NCI-H1436 treated with DMSO at 0.1 percent for 48 hours (cell line): Measurements from ENCODE around the gene EPS8L2.

Experiments
- DNase-seq: peaks from one replicate; lab custom pipeline; 2025; lab: John Stamatoyannopoulos, UW

EPS8L2 gene

DNA sequence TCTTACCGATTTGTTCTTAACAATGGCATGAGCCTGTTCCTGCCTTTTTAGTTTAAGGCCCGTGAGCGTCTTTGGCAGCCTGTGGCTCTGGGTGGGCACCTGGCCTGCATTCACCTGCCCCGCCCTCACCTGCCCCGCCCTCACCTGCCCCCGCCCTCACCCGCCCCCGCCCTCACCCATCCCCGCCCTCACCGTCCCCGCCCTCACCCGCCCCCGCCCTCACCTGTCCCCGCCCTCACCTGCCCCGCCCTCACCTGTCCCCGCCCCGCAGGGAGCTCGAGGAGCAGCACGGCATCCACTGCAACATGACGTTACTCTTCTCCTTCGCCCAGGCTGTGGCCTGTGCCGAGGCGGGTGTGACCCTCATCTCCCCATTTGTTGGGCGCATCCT lies 57.0 kb downstream of the EPS8L2 start:
- DNase-seq = no peak

DNA sequence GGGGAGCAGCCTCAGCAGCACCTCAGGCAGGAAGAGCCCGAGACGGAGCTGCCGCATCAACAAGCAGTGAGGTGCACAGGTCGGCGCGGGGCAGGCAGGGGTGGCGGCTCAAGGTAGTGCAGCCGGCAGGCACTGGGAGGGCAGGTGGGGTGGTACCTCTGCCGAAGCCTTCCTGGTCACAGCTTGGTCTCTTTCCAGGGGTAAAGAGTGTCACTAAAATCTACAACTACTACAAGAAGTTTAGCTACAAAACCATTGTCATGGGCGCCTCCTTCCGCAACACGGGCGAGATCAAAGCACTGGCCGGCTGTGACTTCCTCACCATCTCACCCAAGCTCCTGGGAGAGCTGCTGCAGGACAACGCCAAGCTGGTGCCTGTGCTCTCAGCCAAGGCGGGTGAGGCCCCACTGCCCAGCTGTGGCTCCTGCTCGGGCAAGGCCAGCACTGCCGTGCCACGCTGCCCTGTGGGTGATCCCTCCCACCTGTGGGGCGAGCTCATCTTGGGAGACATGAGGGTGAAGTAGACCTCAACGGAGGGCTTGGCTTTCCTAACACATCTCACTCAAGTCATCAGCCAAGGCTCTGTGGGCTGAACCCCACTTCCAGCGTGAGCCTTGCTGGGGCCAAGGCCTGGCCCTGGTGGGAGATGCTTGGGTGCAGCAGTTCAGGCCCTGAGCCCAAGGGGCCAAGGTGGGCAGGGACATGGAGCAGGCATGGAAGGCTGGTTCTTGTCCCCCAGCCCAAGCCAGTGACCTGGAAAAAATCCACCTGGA lies 57.7 kb downstream of the EPS8L2 start:
- no peak for DNase-seq

DNA sequence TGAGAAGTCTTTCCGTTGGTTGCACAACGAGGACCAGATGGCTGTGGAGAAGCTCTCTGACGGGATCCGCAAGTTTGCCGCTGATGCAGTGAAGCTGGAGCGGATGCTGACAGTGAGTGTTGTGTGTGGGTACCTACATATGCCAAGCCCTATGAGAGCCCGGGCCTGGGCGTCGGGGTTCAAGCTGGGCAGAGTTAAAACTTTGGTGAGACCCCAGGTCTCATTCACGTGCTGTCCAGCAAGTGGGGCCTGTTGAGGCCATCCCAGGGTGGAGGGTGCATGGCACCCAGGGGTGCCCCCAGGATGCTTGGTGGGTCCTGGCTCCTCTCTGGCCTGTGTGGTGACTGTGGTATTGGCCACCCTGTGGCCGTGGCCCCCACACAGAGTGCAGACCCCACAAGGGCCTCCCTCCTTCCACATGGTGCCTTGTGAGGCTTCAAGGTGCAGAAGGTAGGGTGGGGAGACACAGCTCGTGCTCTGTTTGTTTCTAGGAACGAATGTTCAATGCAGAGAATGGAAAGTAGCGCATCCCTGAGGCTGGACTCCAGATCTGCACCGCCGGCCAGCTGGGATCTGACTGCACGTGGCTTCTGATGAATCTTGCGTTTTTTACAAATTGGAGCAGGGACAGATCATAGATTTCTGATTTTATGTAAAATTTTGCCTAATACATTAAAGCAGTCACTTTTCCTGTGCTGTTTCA lies 58.4 kb downstream of the EPS8L2 start:
- no peak for DNase-seq

DNA sequence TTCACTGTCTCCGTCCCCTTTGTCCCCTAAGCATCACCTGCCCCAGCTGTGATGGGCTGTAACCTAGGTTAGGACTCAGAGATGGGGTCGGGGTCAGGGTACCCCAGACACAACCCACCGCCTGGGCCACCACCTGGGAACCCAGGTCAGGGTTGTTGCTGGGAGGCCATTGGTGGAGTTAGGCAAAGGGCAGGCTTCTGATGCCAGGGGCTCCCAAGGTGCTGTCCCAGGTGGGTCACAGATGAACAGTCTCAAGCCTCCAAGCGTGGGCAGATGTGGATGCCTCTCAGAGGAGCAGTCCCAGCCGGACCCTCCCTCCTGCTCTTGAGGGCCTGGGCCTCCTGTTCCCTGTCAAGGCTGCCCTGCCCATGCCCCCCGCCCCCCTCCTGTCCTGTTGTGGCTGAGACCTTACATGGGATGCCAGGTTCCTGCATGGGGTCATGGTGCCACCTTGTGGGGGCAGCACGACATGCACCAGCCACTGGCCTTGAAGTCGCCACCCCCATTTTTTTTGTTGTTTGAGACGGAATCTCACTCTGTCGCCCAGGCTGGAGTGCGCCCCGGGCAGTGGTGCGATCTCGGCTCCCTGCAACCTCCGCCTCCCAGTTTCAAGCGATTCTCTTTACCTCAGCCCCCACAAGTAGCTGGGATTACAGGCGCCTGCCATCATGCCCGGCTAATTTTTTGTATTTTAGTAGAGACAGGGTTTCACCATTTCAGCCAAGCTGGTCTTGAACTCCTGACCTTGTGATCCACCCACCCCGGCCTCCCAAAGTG lies 59.2 kb downstream of the EPS8L2 start:
- DNase-seq = no peak

DNA sequence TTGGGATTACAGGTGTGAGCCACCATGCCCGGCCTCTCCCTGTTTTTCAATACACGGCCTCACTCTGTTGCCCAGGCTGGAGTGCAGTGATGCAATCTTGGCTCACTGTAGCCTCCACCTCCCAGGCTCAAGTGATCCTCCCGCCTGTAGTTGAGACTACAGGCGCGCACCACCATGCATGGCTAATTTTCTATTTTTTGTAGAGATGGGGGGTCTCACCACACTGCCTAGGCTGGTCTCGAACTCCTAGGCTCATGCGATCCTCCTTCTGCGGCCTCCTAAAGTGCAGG lies 59.7 kb downstream of the EPS8L2 start:
- no peak for DNase-seq

DNA sequence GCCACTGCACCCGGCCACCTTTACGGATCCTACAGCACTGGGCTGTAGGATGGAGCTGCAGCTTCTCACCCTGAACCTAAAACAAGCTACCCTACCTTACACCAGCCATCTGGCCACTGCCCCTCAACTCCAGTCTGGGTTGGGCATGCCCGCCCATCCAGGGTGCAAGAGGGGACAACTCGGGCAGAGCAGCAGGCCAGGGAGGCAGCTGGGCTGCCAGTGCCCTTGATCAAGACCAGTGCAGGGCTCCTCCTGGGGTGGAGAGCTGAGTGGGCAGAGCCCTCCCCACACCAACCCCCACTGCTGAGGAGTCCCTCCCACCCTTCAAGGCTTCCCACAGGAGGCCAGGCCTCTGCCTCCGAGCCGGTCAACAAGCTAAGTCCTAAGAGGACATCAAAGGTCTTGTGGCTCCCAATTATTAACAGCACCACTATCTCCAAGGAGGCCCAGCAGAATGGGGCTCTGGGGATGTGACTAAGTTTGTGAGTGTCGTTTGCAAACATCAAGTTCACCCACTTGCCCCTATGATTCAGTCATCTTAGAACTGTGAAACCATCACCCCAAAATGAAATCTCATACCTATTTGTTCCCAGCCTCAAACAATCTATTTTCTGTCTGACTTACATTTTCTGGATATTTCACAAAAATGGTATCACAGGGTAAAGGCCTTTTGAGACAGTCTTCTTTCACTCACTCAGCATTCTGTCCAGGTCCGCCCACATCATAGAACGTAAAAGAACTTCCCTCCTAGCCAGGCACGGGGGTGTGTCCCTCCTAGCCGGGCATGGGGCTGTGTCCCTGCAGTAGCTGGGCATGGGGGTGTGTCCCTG lies 60.3 kb downstream of the EPS8L2 start:
- DNase-seq = no peak

DNA sequence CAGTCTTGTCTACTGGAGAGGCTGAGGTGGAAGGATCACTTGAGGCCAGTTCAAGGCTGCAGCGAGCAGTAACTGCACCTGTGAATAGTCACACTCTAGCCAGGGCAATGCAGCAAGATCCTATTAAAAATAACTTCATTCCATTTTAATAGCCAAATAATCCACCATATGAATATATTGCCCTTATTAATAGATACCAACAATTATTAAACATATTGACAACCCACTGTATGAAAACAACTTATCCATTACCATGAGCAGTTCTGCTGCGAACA lies 60.8 kb downstream of the EPS8L2 start:
- DNase-seq = no peak

DNA sequence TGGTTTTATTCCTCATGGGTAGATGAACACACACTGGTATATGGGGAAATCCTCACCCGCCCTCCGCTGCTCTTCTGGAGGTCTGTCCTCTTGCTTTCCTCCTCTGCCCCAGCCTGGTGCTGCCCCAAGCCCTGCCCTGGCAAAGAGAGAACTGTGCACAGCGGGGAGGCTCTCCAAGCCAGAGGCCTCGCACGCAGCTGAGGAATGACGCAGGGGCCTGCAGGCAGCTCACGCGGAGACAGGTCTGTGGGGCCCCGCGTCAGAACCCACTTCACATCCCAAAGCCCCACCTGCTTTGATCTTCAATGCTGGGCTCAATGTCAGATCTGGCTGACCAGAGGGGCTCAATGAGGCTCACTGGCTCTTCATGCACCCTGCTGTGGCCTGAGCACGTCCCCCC lies 61.2 kb downstream of the EPS8L2 start:
- no peak for DNase-seq

DNA sequence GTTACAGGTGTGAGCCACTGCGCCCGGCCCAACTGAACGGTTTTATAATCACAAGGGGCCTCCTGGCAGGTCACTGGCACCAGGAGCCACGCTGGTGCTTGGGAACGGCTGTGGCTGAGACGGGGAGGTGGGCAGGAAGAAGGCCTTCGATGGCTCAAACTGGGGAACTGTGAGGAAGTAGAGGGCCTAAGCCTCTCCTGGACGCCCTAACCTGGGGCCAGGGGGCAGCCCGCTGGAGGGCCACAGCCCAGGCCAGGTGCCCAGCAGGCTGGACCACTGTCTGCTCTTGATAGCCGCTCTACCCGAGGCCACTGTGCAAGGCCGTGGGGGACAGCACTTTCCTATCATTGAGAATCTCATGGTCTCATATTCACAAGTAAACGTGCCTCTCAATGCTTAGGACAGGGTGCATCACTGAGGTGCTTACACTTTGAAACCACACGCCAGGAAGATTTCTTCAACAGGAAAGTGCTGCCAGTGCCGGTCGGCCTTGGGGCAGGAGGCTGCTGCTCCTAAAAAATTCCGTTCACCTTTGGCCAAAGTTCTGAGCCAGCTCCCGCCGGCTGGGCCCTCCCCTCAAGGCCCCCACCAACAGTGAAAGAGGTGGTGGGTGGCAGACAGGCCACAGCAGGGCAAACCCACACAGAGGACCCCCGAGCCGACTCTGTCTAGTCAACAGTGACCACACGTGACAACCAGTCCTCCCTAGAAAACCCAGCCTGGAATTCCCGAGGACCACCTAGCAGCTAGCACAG lies 64.0 kb downstream of the EPS8L2 start:
- DNase-seq = no peak

DNA sequence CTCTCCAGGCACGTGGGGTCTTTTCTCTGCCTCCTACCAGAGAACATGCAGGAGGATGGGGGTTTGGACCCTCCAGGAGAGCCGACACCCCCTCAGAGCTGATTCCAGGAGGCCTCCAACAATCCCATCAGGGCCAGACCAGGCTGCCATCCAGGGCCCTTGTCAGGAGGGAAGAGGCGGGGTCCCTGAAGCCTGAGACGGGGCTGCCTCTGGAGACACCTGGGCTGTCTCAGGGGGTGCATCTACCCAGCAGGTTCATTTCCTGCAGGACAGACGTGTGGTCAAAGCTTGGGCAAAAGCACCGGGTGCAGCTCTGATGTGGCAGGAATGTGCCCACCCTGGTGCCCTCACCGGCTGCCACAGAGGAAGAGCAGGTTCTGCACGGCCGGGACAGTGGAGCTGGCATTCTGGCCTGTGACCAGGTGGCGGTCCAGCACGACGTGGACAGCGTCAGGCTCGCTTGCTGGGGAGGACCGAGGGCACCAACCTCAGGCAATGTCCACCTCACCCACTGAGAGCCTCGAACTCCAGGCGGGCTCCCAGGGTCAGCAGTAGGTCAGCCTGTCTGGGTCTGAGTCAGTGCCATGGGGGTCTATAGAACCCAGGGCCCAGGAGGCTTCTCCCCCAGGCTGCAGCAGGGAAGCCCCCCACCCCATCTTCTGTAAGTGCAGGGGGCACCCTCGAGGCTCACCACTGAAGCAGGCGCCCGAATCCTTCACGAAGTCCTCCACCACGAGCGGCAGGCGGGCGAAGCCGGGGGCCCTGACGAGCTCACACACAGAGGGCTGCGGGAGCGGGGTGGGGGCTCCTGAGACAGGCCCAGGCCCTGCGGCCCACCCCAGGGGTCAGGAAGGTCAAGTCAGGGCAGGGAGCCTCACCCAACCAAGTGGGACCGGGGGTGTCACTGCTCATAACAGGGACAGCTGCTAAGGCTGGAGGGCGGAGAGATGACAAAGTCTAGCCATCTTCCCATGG lies 64.9 kb downstream of the EPS8L2 start:
- no peak for DNase-seq

DNA sequence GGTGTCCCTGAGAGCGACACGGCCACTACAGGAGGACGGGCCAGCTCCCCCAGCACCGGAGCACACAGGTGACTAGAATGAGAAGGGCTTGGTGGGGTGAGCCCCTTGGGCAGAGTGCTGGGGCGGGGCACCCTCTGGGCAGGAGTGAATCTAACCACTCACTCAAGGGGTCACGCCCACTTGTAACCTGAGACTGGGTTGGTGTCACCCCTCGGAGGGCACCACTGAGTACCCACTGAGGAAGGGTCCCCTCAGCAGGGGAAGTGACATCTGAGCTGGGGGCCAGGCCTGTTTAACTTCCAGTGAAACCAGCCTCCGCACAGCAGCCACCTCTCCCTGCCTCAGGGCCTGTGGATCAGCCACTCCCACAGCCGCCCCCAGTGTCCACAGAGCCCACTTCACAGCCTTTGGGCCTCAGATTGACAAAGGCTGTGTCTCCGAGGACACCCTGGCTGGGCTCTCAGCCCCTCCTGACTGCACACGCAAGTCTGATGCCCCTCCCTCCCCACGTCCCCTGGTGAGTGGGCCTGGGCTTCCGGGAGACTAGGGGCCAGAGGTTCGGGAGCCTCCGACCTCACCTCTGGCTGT lies 65.7 kb downstream of the EPS8L2 start:
- no peak for DNase-seq

DNA sequence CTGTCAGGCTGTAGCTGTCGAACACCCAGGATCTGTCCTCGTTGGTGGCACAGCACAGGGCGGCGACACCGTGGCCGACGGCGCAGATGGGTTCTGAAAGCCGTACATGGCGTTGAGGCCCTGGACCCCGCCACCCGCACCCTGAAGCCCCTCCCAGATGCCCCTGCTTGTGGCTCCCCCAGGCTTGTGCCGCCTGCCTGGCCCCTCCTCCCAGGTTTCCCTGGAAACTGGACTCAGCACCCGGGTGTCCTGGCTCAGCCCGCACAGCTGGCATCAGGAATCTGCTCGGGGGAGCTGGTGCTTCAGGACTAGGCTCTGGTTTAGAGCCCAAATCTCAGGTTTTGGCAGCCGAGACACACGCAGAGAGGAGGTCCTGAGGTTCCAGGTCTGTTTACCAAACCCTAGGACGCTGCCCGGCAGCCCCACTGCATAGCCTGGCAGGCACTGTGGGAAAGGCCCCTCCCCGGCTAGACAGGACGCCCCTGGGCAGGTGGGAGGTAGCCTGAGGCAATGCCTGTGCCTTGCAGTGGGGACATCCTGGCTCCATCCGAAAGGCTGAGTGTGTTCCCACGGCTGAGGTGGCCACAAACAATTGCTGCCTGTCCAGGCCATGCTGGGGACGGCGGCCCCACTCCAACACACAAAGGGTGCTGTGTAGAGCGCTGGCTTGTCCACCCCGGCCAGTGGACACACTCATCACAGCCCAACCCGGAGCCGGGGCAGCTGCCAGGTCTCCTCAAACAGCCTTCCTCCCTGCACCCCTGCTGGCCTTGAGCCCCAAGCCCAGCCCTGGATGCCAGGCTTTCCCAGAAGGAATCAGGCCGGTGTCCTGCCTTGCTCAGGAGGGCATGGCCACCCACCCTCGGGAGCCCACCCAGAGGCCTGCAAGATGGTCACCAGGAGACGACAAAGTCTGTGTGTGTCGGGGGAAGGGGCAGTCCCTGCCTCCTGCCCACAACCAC lies 66.7 kb downstream of the EPS8L2 start:
- no peak for DNase-seq

DNA sequence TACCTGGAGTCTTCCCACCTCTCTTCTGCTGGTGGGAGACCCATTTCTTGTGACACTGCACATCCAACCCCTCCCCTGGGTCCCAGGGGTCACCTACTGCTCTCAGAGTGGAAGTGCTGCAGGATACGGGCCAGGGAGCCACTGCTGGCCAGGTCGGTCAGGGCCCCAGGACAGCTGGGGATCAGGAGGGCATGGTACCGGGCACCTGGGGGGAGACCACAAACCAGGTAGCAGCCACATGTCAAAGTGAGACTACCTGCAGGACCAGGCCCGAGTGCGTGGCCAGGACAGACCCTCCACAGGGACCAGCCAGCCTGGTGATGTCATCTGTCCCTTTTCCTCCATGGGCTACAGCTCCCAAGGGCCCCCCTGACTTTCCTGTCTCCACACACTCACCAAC lies 67.4 kb downstream of the EPS8L2 start:
- DNase-seq = no peak

DNA sequence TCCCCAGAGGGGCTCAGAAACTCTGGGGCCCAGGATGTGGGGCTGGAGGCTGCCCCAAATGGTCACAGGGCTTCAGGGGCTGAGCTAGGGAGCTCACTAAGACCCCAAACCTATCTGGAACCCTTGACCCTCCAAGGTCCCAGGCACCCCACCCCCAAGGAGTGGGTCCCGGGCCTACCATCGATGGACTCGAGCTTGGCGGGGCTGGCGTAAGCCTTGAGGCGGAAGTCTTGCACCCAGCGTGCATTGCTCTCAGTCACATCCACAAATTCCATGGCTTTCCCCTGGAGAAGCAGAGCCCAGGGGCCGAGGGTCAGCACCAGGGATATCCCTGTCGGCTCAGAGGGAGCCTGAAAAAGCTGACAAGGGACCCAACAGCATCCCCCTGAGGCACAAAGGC lies 67.8 kb downstream of the EPS8L2 start:
- DNase-seq = no peak

DNA sequence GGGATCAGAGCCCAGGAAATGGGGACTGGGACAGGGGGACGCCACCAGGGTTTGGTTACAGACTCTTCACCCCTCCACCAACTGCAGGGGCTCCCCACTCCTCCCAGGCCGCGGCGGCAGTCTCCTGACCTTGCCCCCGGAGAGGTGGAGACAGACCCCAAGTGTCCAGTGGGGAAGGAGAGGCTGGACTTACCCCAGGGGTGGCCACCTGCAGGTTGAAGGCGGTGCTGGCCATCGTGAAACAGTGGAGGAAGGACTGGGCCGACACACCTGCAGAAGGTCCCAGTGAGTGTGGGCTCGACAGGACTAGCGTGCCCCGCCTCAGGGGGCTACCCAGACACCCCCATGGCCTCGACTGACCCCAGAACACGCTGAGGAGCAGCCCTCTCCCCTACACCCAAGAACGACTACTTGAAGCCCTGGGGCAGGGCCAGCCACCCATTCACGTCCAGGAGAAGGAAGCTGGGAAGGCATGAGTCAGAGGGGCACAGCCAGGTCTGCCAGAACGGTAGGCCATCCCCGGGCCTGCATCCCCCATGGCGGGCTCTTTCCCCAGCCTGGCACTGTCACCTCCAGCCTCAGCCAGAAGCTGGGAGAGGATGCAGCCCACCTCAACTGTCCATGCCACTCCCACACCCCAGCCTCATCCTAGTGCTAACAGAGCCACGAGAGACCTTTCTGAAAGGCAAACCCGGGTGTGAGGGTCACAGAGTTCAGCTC lies 69.0 kb downstream of the EPS8L2 start:
- no peak for DNase-seq

DNA sequence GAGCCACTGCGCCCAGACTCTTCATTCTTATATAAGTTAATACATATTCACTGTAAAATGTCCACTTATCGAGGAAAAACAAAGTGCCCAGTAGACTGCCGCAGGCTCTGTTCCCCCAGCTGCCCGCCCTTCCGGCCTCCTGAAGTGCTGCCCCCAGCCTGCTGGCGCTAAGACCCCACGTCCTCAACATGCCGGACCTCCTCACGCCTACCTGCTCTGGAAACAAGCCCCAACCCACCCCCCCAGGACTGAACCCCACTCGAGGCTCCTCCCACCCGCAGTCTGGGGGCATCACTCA lies 70.2 kb downstream of the EPS8L2 start:
- DNase-seq = no peak

DNA sequence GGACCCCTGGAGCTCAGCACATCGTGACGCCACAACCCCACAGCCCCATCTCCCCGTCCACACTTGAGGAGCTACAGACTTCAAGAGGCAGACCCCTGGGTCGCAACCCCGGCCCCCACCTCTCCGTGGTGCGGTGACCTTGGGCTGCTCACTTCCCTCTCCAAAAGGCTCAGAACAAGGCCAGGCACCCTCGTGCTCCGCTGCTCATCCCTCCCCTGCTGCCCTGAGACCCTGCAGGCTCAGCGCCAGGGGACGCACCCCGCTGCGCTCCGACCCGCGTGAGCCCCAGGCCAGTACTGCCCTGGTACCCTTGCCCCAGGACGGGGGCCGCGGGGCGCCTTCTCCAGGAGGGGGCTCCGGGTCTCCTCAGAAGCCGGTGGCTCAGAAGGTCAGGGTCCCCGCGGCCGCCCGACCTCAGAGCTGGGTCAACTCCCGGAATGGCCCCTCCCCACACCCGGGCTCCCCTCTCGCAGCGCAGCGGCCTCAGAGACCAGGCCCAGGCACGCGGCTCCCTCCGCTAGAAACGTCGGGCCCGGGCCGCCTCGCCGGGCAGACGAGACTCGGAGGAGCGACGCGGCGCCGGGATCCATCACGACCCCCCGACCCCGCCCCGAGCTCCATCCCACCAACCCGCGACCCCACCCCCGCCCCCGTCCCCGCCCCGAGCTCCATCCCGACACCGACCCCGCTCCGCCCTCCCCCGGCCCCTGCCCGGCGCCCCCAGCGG lies 70.7 kb downstream of the EPS8L2 start:
- no peak for DNase-seq
